HG03095 (cell line): ENCODE measurements around the gene ANKIB1.
A peak's percentile ranks its signal among the peaks of the same experiment; 100 is the strongest.
"Not testable (repeated sequence)": the region's sequence is repeated elsewhere in the genome, so short reads cannot be mapped to it uniquely, and the experiment has no call there.

ENCODE experiments used
- ATAC-seq: cut with Tn5 transposase; IDR thresholded peaks from one replicate; pipeline ENCODE4 v1.9.1; 2021; ENCODE audit warnings: moderate library complexity; ENCODE audit not compliant: unreplicated experiment

Gene ANKIB1, protein sequence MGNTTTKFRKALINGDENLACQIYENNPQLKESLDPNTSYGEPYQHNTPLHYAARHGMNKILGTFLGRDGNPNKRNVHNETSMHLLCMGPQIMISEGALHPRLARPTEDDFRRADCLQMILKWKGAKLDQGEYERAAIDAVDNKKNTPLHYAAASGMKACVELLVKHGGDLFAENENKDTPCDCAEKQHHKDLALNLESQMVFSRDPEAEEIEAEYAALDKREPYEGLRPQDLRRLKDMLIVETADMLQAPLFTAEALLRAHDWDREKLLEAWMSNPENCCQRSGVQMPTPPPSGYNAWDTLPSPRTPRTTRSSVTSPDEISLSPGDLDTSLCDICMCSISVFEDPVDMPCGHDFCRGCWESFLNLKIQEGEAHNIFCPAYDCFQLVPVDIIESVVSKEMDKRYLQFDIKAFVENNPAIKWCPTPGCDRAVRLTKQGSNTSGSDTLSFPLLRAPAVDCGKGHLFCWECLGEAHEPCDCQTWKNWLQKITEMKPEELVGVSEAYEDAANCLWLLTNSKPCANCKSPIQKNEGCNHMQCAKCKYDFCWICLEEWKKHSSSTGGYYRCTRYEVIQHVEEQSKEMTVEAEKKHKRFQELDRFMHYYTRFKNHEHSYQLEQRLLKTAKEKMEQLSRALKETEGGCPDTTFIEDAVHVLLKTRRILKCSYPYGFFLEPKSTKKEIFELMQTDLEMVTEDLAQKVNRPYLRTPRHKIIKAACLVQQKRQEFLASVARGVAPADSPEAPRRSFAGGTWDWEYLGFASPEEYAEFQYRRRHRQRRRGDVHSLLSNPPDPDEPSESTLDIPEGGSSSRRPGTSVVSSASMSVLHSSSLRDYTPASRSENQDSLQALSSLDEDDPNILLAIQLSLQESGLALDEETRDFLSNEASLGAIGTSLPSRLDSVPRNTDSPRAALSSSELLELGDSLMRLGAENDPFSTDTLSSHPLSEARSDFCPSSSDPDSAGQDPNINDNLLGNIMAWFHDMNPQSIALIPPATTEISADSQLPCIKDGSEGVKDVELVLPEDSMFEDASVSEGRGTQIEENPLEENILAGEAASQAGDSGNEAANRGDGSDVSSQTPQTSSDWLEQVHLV

DNA sequence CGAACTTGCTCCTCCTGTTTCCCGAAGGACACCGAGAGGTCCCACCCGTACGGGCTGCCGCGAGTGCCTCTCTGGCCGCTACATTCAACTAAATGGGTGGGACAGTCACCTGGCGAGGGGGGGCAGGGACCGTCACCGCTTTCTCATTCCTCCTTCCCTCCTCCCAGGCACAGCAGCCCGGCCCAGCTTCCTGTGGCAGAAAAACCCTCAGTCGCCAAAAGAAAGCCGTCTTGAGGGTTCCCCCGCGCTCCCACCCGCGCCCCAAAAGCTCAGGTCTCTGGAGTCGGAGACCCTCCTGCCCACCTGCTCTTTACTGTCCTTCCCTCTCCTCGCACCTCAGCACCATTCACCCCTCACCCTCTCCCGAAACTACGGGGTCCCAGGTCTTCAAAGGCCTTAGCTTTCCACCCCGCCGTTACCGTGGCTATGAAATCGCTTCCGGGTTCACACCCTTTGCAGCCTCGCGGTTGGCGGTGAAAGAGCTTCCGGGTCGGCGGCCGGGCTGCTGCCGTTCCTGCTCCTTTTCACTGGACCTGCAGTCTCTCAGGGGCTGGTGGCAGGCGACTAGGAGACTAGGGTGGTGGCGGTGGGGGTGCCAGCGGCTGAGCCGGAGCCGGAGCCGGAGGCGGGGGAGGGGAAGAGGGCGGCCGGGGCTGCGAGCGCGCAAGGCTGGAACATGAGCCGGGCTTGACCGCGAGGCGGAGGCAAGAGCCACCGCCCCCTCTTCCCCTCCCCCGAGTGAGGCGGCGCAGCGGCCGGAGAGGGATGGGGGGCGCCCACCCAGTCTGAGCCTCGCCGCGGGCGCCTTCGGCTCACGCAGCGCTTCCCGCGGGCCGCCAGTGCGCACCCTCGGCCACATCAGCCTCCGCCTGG, at the start of gene ANKIB1, which contains the start of gene KRIT1:
TSS of gene ANKIB1 (plus strand) at position 488 of the 873 bp plus-strand sequence. CDS start 49,005 bp downstream, outside the sequence.
TSS of gene KRIT1 (minus strand) at position 428 of the 873 bp plus-strand sequence. CDS start 3,779 bp downstream, outside the sequence.
- ATAC-seq, result peak; percentile 74

DNA sequence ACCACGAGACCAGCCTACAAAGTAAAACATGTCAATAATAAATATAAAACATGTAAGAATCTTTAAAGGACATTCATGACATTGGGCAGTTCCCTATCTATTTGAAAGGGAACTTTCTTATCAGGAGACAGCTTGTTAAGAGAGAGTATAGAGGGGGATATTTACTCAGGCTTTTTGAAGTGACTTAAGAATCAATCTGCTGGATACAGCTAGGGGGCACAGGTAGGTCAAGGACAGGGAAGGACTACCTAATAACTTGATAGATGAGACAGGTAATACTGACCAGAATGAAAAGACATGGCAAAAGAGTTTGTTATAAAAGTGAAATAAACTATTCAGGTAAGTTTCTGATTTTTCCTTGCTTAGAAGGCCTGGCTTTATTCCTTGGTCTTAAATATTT, 45.0 kb upstream of the ANKIB1 start:
- no peak for ATAC-seq

DNA sequence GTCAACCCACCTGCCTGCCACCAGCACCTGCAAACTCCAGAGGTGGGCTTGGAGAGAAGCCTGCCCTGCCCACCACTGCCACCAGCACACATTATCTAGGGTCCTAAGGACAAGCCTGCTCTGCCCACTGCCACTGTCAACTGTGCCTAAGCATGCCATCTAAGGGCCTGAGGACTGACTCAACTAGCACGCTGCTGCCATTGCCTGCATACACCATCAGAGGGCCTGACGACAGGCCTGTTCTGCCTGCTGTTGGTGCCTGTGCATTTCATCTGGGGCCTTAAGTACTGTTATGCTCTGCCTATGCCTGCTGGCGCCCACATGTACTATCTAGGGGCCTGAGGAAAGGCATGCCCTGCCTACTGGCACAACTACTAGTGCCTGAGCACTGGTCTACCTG, 39.8 kb upstream of the ANKIB1 start:
- ATAC-seq, result no peak

DNA sequence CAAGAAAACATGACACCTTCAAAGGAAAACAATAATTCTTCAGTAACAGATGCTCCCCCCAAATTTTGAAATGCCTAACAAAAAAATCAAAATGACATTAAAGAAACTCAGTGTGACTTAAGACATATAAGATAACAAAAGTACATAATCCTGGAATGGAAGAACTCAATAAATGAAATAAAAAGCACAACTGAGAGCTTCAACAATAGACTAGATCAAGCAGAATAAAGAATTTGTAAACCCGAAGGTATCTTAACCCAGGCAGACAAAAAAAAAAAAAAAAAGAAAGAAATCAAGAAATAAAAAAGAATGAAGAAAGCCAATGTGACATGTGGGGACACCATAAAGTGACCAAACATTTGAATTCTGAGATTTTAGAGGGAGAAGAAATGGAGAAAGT, 39.1 kb upstream of the ANKIB1 start:
- ATAC-seq, result no peak

DNA sequence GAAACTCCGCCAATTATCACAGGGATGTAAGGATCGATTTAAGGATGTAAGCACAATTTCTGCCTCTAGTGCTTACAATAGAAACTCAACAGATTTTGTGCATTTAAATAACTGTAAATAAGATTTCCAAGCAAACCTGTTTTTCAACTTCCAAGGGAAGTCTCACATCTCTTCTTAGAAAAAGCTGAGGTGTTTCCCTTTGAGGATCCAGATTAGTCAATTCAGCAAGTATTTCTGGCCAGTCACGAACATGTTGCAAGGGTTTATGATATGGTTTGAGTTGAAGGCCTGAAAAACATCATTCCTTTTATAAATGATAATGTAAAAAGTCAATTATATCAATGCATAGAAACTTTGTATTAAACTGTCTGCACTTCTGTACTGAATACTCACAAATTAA, 24.0 kb upstream of the ANKIB1 start:
- ATAC-seq, result no peak

DNA sequence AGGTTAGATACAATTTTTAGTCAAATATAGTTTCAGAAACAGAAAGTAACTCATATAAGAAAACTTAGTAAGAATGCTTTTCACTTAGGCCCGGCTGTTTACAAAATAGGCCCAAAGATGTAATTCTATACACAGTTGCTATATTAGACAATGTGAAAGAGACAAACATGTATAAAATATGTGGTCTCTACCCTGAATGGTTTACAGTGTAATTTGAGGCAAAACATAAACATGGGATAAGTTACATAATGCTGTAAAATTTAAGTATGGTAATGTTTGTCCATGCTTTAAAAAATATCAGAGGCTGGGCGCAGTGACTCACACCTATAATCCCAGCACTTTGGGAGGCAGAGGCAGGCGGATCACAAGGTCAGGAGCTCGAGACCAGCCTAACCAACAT, 18.8 kb upstream of the ANKIB1 start:
- no peak for ATAC-seq

DNA sequence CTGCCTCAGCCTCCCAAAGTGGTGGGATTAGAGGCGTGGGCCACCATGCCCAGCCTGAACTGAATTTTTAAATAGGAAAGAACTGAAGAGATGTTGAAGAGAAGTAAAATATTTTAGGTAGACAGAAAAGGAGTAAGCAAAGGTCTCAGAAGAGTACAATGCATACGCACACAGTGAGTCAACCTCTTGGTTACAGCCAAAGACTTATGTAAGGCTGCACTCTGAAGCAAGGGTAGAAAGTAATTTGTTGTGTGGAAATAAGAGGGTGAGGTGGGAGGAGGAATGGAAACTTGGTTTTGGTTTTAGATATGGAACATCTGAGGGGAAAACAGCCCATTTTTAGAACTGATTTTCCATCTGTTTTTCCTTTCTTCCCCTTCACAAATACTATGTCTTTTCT, 17.7 kb upstream of the ANKIB1 start:
- ATAC-seq, result no peak

DNA sequence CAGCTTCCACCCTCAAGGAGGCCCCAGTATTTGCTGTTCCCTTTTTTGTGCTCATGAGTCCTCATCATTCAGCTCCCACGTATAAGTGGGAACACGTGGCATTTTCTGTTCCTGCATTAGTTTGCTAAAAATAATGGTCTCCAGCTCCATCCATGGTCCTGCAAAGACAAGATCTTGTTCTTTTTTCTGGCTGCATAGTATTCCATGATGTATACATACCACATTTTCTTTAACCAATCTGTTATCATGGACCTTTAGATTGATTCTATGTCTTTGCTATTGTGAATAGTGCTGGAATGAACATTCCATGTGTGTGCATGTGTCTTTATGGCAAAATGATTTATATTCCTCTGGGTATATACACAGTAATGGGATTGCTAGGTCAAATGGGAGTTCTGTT, 17.0 kb upstream of the ANKIB1 start:
- ATAC-seq, result no peak

DNA sequence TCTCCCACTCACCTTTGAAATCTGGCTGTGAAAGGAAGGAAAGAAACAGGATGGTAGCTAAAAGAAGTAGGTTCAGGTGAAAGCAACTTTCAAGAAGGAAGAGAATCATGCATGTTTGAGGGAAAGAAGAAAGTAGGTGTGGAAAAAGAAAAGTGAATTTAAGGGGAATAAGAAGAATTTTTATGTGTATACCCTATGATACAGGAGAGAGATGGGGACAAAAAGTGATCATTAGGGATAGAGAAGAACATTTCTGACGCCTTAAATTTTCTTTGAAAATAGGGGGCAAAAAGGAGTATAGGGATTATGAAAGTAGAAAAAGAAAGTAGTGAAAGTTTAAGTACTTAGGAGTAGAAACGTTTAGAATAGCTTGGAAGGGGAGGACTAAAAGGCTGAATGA, 15.2 kb upstream of the ANKIB1 start:
- ATAC-seq, result no peak

DNA sequence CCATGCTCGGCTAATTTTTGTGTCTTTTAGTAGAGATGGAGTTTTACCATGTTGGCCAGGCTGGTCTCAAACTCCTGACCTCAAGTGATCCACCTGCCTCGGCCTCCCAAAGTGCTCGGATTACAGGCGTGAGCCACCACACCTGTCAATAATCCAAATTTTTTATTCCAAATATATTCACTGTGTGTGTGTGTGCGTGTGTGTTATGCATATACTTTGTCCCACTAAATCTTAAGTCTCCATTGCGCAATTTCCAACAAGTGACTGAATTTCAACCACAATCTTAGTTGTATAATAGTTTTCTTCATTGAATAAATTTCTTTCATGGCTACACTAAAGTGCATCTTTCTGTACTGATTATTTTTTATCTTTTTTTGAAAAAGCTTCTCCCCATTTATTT, 2.8 kb upstream of the ANKIB1 start:
- ATAC-seq, result no peak

DNA sequence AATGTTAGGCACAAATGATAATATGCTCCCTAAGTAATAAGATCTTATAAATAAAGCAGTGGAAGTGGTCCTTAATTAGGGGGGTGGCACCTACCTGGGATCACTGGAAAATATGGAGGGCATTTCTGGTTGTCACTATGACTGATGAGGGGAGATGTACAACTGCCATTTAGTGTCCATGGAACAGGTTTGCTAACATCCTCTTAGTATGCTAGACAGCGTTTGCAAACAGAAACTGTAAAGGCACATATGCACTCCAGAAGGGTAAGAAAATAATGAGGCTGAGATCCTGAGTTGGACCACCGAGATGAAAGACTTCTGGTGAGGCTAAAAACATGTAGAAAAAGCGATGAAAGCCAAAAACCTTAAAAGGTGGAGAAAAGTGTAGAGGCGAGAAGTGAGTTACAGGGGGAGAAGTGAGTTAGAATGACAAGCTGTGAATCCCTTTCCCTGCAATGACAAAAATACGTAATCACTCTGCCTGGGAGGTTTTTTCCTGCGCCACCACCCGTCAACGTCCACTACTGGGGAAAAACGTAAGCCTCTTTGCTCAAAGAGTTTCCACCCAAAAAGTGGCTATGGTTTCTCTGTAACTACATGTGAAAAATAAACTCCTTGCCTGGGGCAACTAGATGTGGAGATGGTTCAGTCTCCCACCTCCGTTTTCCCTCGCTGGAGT, 827 bp upstream of the ANKIB1 start:
- ATAC-seq, result peak; percentile 0

DNA sequence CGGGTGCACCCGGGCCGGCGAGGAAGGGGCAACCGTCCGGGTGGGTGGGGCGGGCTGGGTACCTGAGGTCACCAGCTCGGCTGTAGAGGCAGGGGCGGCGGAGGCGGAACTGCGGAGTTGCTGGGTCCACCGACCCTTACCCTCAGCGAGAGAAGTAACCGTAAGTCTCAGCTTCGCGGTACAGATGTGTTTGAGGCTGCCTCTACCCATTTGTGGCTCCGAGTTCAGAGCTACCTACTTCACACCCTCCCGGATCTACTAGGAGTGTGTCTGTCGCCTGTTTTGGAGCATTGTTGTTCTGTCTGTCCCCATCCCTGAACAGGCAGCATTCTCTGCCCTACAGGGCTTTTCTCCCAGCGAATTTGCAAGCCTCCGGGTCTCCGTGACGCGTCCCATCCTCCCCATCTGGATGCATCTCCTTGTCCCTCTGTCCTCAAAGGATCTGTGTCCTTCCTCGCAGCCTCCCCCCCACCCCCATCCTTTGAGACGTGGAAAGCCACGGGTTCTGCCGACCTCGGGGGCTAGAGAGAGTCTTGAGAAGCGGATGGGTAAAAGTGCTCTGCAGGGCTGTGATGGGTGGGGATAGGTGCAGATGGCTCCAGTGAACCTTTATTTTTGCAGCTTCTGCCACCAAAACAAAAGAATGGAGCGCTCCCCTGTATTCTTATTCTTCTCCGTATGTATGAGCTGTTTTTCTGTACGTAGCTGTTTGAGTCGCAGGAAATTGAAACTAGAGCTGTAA, 757 bp downstream of the ANKIB1 start:
- ATAC-seq, result peak; percentile 19

DNA sequence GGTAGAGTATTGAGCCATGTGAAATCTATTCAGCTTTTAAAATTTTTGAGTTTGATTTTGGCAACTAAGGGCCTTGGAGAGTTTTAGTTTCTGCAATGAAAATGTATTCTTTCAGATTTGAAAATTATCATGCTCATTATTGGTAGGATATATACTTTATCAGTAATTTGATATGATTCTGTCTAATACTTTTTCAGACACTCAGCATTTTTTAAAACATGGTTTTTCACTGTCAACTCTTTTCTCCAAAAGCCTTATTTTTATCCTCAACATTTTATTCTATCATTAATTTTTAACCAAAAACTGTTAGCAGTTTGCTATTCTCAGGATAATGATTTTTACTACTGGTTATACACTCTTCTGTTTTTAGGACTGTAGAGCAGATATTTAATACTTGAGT, 4.8 kb downstream of the ANKIB1 start:
- ATAC-seq, result no peak

DNA sequence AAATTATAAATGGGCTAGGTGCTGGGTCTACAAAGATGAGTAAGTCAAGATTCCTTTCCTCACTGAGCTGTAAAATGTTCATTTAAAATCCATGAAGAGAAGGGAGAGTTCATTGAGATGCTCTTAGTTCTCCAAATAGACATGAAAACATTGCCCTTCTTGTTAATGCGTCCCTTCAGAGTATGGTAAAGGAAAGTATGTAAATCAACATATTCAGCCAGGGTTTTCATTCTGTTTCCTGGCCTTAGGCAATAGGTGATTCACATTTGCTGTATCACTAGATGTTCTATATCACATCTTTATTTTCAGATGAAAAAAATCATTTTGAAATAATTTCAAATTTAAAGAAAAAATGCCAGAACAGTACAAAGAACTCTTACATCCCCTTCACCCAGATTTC, 5.4 kb downstream of the ANKIB1 start:
- ATAC-seq, result no peak

DNA sequence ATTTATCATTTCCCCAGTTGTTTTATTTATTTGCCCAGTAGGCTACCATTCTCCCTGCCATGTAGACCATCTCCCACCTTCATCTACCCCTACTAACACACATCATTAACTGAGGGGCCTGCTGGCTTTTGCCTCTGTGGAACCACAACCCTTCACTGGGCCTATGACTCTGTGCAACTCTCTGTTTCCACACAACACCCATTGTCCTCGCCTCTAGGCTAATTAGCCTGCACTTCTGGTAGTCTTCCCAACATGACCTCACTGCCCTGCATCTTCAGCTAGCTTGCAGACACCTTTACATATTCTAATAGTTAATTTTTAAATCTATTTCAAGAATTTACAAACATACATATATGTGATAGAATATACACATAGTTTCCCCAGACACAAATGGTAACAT, 7.5 kb downstream of the ANKIB1 start:
- ATAC-seq, result no peak

DNA sequence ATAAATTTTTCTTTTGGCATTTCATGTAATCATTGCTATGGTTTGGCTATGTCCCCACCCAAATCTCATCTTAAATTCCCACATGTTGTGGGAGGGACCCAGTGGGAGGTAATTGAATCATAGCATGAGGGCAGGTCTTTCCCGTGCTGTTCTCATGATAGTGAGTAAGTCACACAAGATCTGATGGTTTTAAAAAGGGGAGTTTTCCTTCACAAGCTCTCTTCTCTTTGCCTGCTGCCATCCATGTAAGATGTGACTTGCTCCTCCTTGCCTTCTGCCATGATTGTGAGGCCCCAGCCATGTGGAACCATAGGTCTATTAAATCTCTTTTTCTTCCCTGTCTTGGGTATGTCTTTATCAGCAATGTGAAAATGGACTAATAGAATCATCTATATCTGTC, 9.0 kb downstream of the ANKIB1 start:
- ATAC-seq, result not testable (repeated sequence)

DNA sequence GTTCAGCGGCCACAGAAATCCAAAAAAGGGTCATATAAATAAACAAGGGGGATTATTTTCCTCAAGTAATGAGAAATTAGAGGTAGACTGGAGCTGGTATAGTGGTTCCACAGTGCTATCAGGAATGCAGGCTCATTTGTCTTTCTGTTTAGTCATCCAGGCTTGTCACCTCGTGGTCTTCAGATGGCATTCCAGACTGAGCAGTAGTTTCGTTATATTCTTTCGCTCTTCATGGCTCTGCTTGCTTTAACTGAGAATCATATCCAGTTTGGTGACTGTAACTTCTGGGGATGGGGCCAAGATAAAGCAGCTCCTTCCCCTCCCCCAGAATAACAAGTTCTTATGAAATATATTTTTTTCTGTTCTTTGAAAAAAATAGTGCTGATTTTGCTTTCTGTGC, 9.5 kb downstream of the ANKIB1 start:
- no peak for ATAC-seq

DNA sequence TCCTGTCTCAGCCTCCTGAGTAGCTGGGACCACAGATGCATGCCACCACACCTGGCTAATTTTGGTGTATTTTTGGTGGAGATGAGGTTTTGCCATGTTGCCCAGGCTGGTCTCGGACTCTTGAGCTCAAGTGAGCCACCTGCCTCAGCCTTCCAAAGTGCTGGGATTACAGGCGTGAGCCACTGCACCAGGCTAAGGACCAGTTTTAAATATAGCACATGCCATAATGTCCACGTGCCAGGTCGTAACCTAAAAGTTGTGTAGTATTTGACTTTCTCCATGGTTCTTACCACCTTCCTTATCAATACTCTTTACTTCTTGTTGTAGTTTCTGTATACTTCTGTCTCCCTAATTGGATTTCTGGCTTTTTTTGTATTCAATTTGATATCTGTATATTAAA, 13.3 kb downstream of the ANKIB1 start:
- no peak for ATAC-seq

DNA sequence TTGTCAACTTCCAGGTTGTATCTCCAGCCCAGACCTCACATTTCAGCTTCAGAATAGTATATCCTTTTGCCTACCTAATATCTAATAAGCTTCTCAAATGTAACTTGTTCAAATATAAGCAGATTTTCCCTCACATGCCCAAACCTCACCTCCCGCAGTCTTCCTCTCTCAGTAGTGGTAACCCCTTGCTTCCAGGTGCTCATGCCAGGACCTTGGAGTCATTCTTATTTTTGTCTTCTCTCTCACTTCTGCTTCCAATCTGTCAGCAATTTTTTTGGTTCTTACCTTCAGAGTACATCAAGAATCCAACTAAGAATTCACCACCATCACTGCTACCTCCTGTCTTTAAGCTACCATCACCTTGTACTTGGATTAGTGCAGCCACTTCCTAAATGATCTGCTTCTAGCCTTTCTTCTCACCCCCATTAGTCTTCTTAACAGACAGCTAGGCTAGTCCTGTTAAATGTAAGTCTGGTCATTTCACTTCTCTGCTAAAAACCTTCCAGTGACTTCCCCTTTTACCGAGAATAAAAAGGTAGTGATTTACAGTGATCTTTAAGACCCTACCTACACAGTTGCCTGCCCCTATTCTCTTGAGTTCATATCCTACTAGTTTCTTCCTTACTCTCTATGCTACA, 14.0 kb downstream of the ANKIB1 start:
- no peak for ATAC-seq
